ENCODE data around the gene SMARCB1. TPM values are rescaled to one million over a fixed set of nuclear protein-coding genes. Genes with fewer than 3 reads are reported as not detected.
A peak's percentile ranks its signal among the peaks of the same experiment; 100 is the strongest.

Gene SMARCB1
- total and polyA plus RNA-seq, 2 of the 4 experiments (the other 2 are of a cell fraction) = 110 to 159 TPM

GRCh38 chr22:23774114-23774921, 12.4 kb upstream of the SMARCB1 start:
- peak overlapping the region; percentile 7 for H2AK9ac ChIP-seq (replicated peaks; ENCODE audit: low read depth, low read length, poor library complexity)
- H3K27ac ChIP-seq (ENCODE audit: insufficient read depth, low read length) = no peak overlapping the region
- peak overlapping the region; percentile 29; the same call in 1 of the 2 replicates for H2AK5ac ChIP-seq (ENCODE audit: low read depth, low read length)
- ATAC-seq (ENCODE audit: low read depth) = no peak; the same call in 1 of the 2 replicates
- H3K4me1 ChIP-seq (ENCODE audit: control insufficient read depth, insufficient read depth, low read length) = peaks cover 23% of the 10 kb centered on the region; the same call in 1 of the 2 replicates
- H3K14ac ChIP-seq (replicated peaks; ENCODE audit: low read depth, low read length) = no peak overlapping the region
- H3K79me1 ChIP-seq (ENCODE audit: low read depth in 1 of 2, low read length in 2 of 2) = peaks cover 0 to 7% of the 10 kb centered on the region in 2 experiments; a peak in 1 of 4 replicates
- intact Hi-C loops (cut with micrococcal nuclease) = loop anchor here (5.0 to 10.0 kb wide), 2 partner anchors 73 to 180 kb away; no protein-coding TSS in a partner anchor
- no peak overlapping the region for H4K91ac ChIP-seq (ENCODE audit: insufficient read depth, low read depth, low read length)
- no peaks in the 10 kb centered on the region for H3K27me3 ChIP-seq (ENCODE audit: control insufficient read depth, insufficient read depth, low read length)
- WGBS, 2 experiments (ENCODE audit: extremely low coverage in 2 of 2, insufficient read length in 1 of 2) = 8% methylated on average over 2 of the region's 12 CpGs; no CpG with 5 or more reads in 1 of the 2 experiments
- H3K56ac ChIP-seq (ENCODE audit: extremely low read depth, insufficient read depth, low read length) = no peak overlapping the region
- dilution Hi-C loops (cut with HindIII; ENCODE audit: low sequenced_read_pairs, unreplicated experiment) = no loop called here
- no TSS peak for BruUV-seq (replicated peaks)
- H2BK15ac ChIP-seq (ENCODE audit: low read depth, low read length) = no peak overlapping the region
- ChIA-PET POLR2A (ENCODE audit: unreplicated experiment) (no interaction called here), CTCF (interaction anchor here (1.0 to 1.4 kb wide), 2 partner anchors 10 to 15 kb away, joined by 3 to 4 read pairs; no protein-coding TSS in a partner anchor)
- H3K4me3 ChIP-seq (ENCODE audit: insufficient read depth, low read depth, low read length) = no peak overlapping the region
- no peaks in the 10 kb centered on the region for H3K9me3 ChIP-seq (ENCODE audit: control insufficient read depth, insufficient read depth, low read length)
- H2BK5ac ChIP-seq (ENCODE audit: low read depth, low read length, poor library complexity, severe bottlenecking) = no peak overlapping the region
- no peak overlapping the region for H3K9ac ChIP-seq (ENCODE audit: low read depth, low read length)
- peak overlapping the region; percentile 54; the same call in 1 of the 2 replicates for H3K4me2 ChIP-seq (ENCODE audit: low read depth, low read length)
- peak overlapping the region; percentile 17; the same call in 1 of the 2 replicates for H3K23ac ChIP-seq (ENCODE audit: low read depth, low read length)
- no peaks in the 10 kb centered on the region for H4K20me1 ChIP-seq (ENCODE audit: insufficient read depth, low read length)
- peaks cover 12% of the 10 kb centered on the region for H3K9me1 ChIP-seq (ENCODE audit: insufficient read depth, low read length)
- peak overlapping the region; percentile 48 for H3K4ac ChIP-seq (ENCODE audit: low read depth, low read length)
- H2BK120ac ChIP-seq (ENCODE audit: low read depth, low read length) = 0 out of 2 replicates have a peak overlapping the region, but pooled peaks have one; percentile 46
- H2BK20ac ChIP-seq (ENCODE audit: low read depth, low read length) = no peak overlapping the region
- H2AFZ ChIP-seq (replicated peaks; ENCODE audit: low read length, poor library complexity) = peak overlapping the region; percentile 16
- no peaks in the 10 kb centered on the region for H3K36me3 ChIP-seq (ENCODE audit: control insufficient read depth, insufficient read depth, low read length)
- H4K5ac ChIP-seq (ENCODE audit: low read depth, low read length) = no peak overlapping the region
- no peak overlapping the region; a peak in 1 of 4 replicates for H4K8ac ChIP-seq (ENCODE audit: low read depth in 2 of 2, low read length in 2 of 2)
- in situ Hi-C loops (cut with MboI; ENCODE audit: low sequenced_read_pairs) = no loop called here
- DNase-seq = no peak
- no peak overlapping the region for H3K18ac ChIP-seq (ENCODE audit: low read depth, low read length)
- TF ChIP-seq BHLHE40 (IDR thresholded peaks at IDR 0.05; ENCODE audit: low read depth, low read length) = no peak
- no peak for TF ChIP-seq POLR2A (IDR thresholded peaks at IDR 0.05; ENCODE audit: low read depth, low read length)
- no peak for TF ChIP-seq CTCF (conservative IDR thresholded peaks at IDR 0.05; ENCODE audit: low read depth, low read length)
- TF ChIP-seq RCOR1 (IDR thresholded peaks at IDR 0.05; ENCODE audit: insufficient replicate concordance, low read length) = no peak
- TF ChIP-seq ELK1 (IDR thresholded peaks at IDR 0.05; ENCODE audit: borderline replicate concordance, low read depth, low read length) = no peak
- no peak for TF ChIP-seq RAD21 (IDR thresholded peaks at IDR 0.05; ENCODE audit: low read length)
- no peak for TF ChIP-seq MAFK (IDR thresholded peaks at IDR 0.05; ENCODE audit: low read depth, low read length)
- TF ChIP-seq RFX5 (IDR thresholded peaks at IDR 0.05; ENCODE audit: low read depth, low read length) = no peak
- no peak for TF ChIP-seq CHD1 (IDR thresholded peaks at IDR 0.05; ENCODE audit: low read depth, low read length)
- no peak for TF ChIP-seq NFE2L2 (IDR thresholded peaks at IDR 0.05; ENCODE audit: low read depth, low read length)
- no peak for TF ChIP-seq SMC3 (IDR thresholded peaks at IDR 0.05; ENCODE audit: low read depth, low read length)
- TF ChIP-seq MXI1 (IDR thresholded peaks at IDR 0.05; ENCODE audit: borderline replicate concordance, low read depth, low read length) = no peak
- TF ChIP-seq, protein P1, sequence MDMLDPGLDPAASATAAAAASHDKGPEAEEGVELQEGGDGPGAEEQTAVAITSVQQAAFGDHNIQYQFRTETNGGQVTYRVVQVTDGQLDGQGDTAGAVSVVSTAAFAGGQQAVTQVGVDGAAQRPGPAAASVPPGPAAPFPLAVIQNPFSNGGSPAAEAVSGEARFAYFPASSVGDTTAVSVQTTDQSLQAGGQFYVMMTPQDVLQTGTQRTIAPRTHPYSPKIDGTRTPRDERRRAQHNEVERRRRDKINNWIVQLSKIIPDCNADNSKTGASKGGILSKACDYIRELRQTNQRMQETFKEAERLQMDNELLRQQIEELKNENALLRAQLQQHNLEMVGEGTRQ (IDR thresholded peaks at IDR 0.05; ENCODE audit: low read depth, low read length) = no peak
- no peak for TF ChIP-seq MAZ (IDR thresholded peaks at IDR 0.05; ENCODE audit: borderline replicate concordance, low read depth, low read length)
